ENCODE data around the gene BIRC3.
A peak's percentile ranks its signal among the peaks of the same experiment; 100 is the strongest.

Gene BIRC3

GRCh38 chr11:102312667-102313066 is 4.6 kb upstream of the BIRC3 start:
- in situ Hi-C loops (cut with HindIII; ENCODE audit: low sequenced_read_pairs): no loop called here
- TF ChIP-seq CTCF (IDR thresholded peaks at IDR 0.05; ENCODE audit: low read depth, low read length, missing control alignments): no peak
- H3K4me3 ChIP-seq (ENCODE audit: low read depth, low read length): no peak overlapping the region
- no peak for DNase-seq (ENCODE audit: low read depth)

GRCh38 chr11:102313238-102313940 is 3.9 kb upstream of the BIRC3 start:
- H3K4me3 ChIP-seq (ENCODE audit: low read depth, low read length): no peak overlapping the region
- no peak for TF ChIP-seq CTCF (IDR thresholded peaks at IDR 0.05; ENCODE audit: low read depth, low read length, missing control alignments)
- in situ Hi-C loops (cut with HindIII; ENCODE audit: low sequenced_read_pairs): no loop called here
- DNase-seq (ENCODE audit: low read depth): no peak

GRCh38 chr11:102314784-102315183 is 2.5 kb upstream of the BIRC3 start:
- TF ChIP-seq CTCF (IDR thresholded peaks at IDR 0.05; ENCODE audit: low read depth, low read length, missing control alignments): no peak
- in situ Hi-C loops (cut with HindIII; ENCODE audit: low sequenced_read_pairs): no loop called here
- no peak overlapping the region for H3K4me3 ChIP-seq (ENCODE audit: low read depth, low read length)
- no peak for DNase-seq (ENCODE audit: low read depth)

GRCh38 chr11:102316346-102316904 is 859 bp upstream of the BIRC3 start:
- in situ Hi-C loops (cut with HindIII; ENCODE audit: low sequenced_read_pairs): no loop called here
- TF ChIP-seq CTCF (IDR thresholded peaks at IDR 0.05; ENCODE audit: low read depth, low read length, missing control alignments): no peak
- DNase-seq (ENCODE audit: low read depth): no peak
- no peak overlapping the region for H3K4me3 ChIP-seq (ENCODE audit: low read depth, low read length)

- H3K4me3 ChIP-seq (ENCODE audit: low read depth, low read length): peak overlapping the region; percentile 49
- DNase-seq (ENCODE audit: low read depth): no peak
- in situ Hi-C loops (cut with HindIII; ENCODE audit: low sequenced_read_pairs): no loop called here
- no peak for TF ChIP-seq CTCF (IDR thresholded peaks at IDR 0.05; ENCODE audit: low read depth, low read length, missing control alignments)
Observed at GRCh38 chr11:102317768-102318103, 452 bp downstream of the BIRC3 start.

GRCh38 chr11:102318469-102318868 is 1.2 kb downstream of the BIRC3 start:
- H3K4me3 ChIP-seq (ENCODE audit: low read depth, low read length): no peak overlapping the region
- DNase-seq (ENCODE audit: low read depth): no peak
- TF ChIP-seq CTCF (IDR thresholded peaks at IDR 0.05; ENCODE audit: low read depth, low read length, missing control alignments): no peak
- in situ Hi-C loops (cut with HindIII; ENCODE audit: low sequenced_read_pairs): no loop called here

Data from astrocyte of the cerebellum (primary cell).